ENCODE results near the gene RORC. TPM values are rescaled to one million over a fixed set of nuclear protein-coding genes. Genes with fewer than 3 reads are reported as not detected.

Gene RORC
- total RNA-seq, 2 experiments from 2014 or later = 1.3 to 1.5 TPM

DNA sequence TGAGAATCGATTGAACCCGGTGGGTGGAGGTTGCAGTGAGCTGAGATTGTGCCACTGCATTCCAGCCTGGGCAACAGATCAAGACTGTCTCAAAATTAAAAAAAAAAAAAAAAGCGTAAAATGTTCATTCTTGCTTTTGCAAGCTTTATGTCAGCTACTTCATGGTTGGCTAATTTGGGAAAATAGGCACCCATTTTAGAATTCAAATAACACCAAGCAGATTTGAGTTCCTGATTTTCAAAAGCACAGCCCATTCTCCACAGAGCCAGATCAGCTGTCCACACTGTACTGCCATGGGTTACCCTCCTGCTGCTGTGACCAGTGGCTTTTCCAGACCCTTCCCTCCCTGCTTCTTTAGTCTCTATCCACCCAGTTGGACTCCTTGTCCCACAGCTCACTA lies 17.5 kb upstream of the RORC start:
- Mint-ChIP-seq H3K27me3 (no peaks in the 10 kb centered on the region), H3K27ac (peak overlapping the region; percentile 27), H3K9me3 (no peaks in the 10 kb centered on the region), H3K36me3 (ENCODE audit: low read depth) (peaks cover 21% of the 10 kb centered on the region), H3K4me3 (no peak overlapping the region), H3K4me1 (ENCODE audit: low read depth) (peaks cover 26% of the 10 kb centered on the region)
- POLR2A ChIA-PET = interaction anchor here (1.0 to 1.8 kb wide), 3 partner anchors 59 to 97 kb away, joined by 3 to 4 read pairs (median 4); partner anchors contain the start of genes MRPL9 and TDRKH
- no peak for DNase-seq
- TF ChIP-seq, protein P1, sequence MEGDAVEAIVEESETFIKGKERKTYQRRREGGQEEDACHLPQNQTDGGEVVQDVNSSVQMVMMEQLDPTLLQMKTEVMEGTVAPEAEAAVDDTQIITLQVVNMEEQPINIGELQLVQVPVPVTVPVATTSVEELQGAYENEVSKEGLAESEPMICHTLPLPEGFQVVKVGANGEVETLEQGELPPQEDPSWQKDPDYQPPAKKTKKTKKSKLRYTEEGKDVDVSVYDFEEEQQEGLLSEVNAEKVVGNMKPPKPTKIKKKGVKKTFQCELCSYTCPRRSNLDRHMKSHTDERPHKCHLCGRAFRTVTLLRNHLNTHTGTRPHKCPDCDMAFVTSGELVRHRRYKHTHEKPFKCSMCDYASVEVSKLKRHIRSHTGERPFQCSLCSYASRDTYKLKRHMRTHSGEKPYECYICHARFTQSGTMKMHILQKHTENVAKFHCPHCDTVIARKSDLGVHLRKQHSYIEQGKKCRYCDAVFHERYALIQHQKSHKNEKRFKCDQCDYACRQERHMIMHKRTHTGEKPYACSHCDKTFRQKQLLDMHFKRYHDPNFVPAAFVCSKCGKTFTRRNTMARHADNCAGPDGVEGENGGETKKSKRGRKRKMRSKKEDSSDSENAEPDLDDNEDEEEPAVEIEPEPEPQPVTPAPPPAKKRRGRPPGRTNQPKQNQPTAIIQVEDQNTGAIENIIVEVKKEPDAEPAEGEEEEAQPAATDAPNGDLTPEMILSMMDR (IDR thresholded peaks at IDR 0.05) = no peak
- no peak for ATAC-seq
- CTCF ChIA-PET = interaction anchor here (1.0 to 1.5 kb wide), 3 partner anchors 9 to 12 kb away, joined by 4 to 5 read pairs (median 4); no protein-coding TSS in a partner anchor
- intact Hi-C loops (cut with micrococcal nuclease) = no loop called here

DNA sequence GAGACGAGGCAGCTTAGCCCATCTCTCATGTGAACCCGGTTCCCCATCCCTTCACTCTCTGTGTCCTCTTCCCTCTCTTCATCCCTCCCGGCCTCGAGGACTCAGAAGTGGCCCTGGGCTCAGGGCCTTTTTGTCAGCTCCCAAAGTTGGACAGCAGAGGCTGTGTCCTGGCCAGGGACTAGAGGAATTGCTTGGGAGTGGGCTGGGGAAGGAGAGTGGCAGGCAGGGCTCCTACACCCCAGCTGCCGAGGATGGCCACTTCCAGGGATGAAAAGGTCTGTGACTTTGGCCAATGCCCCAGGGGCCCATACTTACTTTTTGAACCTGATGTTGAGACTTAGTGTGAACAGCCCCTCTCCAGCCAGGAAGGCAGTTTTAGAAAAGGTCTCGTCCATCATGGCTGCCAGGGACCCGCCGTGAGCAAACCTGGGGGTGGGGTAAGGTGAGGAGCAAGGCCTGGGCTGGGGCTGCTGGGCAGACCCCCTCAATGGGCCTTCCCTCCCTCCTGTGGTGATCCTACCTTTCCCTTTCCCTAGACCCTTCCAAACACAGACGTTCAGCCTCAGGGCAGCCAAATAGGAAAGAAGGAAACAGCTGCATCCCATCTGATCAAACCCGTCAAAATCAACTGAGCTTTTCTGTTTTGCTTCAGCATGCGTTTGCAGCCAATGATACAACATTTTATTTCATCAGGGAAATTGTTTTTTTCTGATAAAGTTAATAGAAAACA lies 16.4 kb upstream of the RORC start:
- Mint-ChIP-seq H3K4me1 (ENCODE audit: low read depth) (peaks cover 26% of the 10 kb centered on the region), H3K9me3 (no peaks in the 10 kb centered on the region), H3K27ac (peak overlapping the region; percentile 62), H3K27me3 (no peaks in the 10 kb centered on the region), H3K4me3 (no peak overlapping the region), H3K36me3 (ENCODE audit: low read depth) (peaks cover 22% of the 10 kb centered on the region)
- ChIA-PET POLR2A (interaction anchor here (0.6 to 1.8 kb wide), 8 partner anchors 8 to 98 kb away, joined by 3 to 5 read pairs (median 4); partner anchors contain the start of genes C2CD4D, MRPL9 and TDRKH), CTCF (interaction anchor here (0.6 to 1.5 kb wide), 5 partner anchors 8 to 86 kb away, joined by 3 to 5 read pairs (median 3); no protein-coding TSS in a partner anchor)
- TF ChIP-seq, protein P1 (IDR thresholded peaks at IDR 0.05) = no peak
- DNase-seq = no peak
- intact Hi-C loops (cut with micrococcal nuclease) = no loop called here
- ATAC-seq = no peak

DNA sequence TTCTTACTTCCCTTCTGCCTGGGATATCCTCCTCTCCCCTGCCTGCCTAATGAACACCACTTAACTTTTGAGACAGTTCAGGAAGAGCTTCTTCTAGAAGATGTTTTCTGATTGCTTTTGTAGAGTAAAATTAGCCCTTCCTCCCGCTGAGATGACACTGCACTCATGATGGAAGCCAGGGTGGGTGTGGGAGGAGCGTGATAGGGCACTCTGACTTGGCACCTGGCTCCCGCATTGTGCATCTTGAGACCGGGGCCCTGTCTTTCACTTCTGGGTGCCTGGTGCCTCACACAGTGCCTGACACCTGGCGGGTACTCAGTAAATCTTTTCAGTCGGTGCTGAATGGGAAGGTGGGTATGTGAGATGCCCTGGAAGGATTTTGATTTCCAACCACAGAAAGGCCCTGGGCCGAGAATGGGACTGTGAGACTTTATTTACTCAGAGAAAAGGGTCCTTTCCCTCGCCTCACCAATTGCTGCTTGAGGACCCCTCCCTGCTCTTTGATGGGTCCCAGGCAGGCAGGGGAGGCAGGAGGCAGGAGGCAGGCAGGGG lies 15.2 kb upstream of the RORC start:
- Mint-ChIP-seq H3K27me3 (no peaks in the 10 kb centered on the region), H3K4me1 (ENCODE audit: low read depth) (peaks cover 26% of the 10 kb centered on the region), H3K9me3 (no peaks in the 10 kb centered on the region), H3K27ac (peak overlapping the region; percentile 36), H3K4me3 (no peak overlapping the region), H3K36me3 (ENCODE audit: low read depth) (peaks cover 25% of the 10 kb centered on the region)
- intact Hi-C loops (cut with micrococcal nuclease) = no loop called here
- DNase-seq (no peak), ATAC-seq (peak; percentile 40)
- TF ChIP-seq, protein P1 (IDR thresholded peaks at IDR 0.05) = no peak
- ChIA-PET POLR2A (no interaction called here), CTCF (interaction anchor here (1.2 kb wide), 1 partner anchor 12 kb away, joined by 3 read pairs; no protein-coding TSS in a partner anchor)

DNA sequence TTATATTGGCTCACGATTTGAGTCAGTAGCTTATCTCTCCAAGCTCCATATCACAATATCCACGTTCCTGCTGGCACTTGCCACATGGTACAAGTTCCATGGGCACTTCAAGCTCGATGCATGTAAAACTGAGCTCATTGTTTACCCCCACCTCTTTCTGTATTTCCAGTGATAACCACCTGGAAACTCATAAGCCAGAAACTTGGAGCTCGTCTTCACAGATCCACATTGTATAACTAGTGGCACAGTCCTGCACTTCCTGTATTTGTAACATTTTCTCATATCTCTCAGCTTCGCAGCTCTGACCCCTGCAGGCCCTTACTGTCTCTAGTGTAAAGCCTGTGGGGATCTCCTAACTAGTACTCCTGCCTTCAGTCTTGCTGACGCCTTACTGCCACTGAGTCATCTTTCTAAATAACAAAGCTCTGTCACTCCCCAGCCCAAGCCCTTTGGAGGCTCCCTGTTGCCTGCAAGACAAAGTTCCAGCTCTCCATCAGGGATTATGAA lies 14.5 kb upstream of the RORC start:
- peaks cover 26% of the 10 kb centered on the region for H3K4me1 Mint-ChIP-seq (ENCODE audit: low read depth)
- peak overlapping the region; percentile 36 for H3K27ac Mint-ChIP-seq
- intact Hi-C loops (cut with micrococcal nuclease) = no loop called here
- peaks cover 28% of the 10 kb centered on the region for H3K36me3 Mint-ChIP-seq (ENCODE audit: low read depth)
- DNase-seq = peak; percentile 47
- CTCF ChIA-PET = interaction anchor here (1.5 kb wide), 1 partner anchor 18 kb away, joined by 3 read pairs; no protein-coding TSS in a partner anchor
- H3K9me3 Mint-ChIP-seq = no peaks in the 10 kb centered on the region
- ATAC-seq = peak; percentile 76
- TF ChIP-seq, protein P1 (IDR thresholded peaks at IDR 0.05) = no peak
- H3K4me3 Mint-ChIP-seq = no peak overlapping the region
- POLR2A ChIA-PET = no interaction called here
- no peaks in the 10 kb centered on the region for H3K27me3 Mint-ChIP-seq

All from activated CD8-positive, alpha-beta T cell treated with anti-CD3 and anti-CD28 coated beads for 36 hours (primary cell).